Testis (tissue), 3 donors: ENCODE data around the gene CDK13. TPM values are rescaled to one million over a fixed set of nuclear protein-coding genes. Genes with fewer than 3 reads are reported as not detected.

ENCODE experiments used
- DNase-seq: peaks from one replicate; pipeline ENCODE4 v3.0.0-alpha.2; 2019
- H3K27ac ChIP-seq, 2 donors: fragments of 200-600 bp; sonication (generic); one replicate each; pipeline ENCODE4 v1.5.1; 2019
- H3K27me3 ChIP-seq: fragments of 200-600 bp; sonication (generic); one replicate; pipeline ENCODE4 v1.5.1; 2019
- H3K36me3 ChIP-seq: fragments of 200-600 bp; sonication (generic); one replicate; pipeline ENCODE4 v1.5.1; 2017; ENCODE audit warnings: low read depth; ENCODE audit errors: missing control alignments
- H3K4me1 ChIP-seq: fragments of 200-600 bp; sonication (generic); one replicate; pipeline ENCODE4 v1.5.1; 2019
- H3K4me3 ChIP-seq, 2 donors: fragments of 200-600 bp; sonication (generic); one replicate each; pipeline ENCODE4 v1.5.1; 2017 to 2019
- H3K9me3 ChIP-seq: fragments of 200-600 bp; sonication (generic); one replicate; pipeline ENCODE4 v1.5.1; 2017
- CTCF ChIP-seq, 3 experiments: fragments of 450-650 bp in 2 of 3; fragments of 200-600 bp in 1 of 3; sonication (generic) in 1 of 3; IDR thresholded peaks; one replicate each; pipeline ENCODE4 v1.5.1; 2016 to 2019; ENCODE audit warnings: antibody characterized with exemption in 3 of 3, mild to moderate bottlenecking in 2 of 3, moderate library complexity in 1 of 3
- POLR2A ChIP-seq: fragments of 450-650 bp; IDR thresholded peaks from one replicate; pipeline ENCODE4 v1.6.1; 2017; ENCODE audit warnings: antibody characterized with exemption, mild to moderate bottlenecking, moderate library complexity
- WGBS, 2 donors: methylation state at CpG; one replicate each; pipeline ENCODE4 v1.1.5; 2018; 5-methylcytosine and 5-hydroxymethylcytosine counted together
- intact Hi-C: fragments of 100-400 bp; cut with DNase I; formaldehyde crosslinking; loops from one replicate; pipeline ENCODE4 v1.15.1; 2023; ENCODE audit warnings: low total_unique reads
- polyA plus RNA-seq: library from polyadenylated mRNA; stranded (reverse); fragments of 350-450 nt; fragmentation: Illumina TruSeq; extraction: RNeasy Lipid Tissue Mini Kit (QIAGEN cat#74804); gene quantifications from one replicate; pipeline ENCODE4 v1.2.3, GENCODE V29; 2014; ENCODE audit warnings: low read depth, low replicate concordance; ENCODE audit not compliant: insufficient read depth
- total RNA-seq, 2 donors: library from RNA; depleted of rRNA; stranded (reverse); fragments of >200 nt; gene quantifications; one replicate each; pipeline ENCODE4 v1.2.3, GENCODE V29; 2016

CDK13 gene
- total and polyA plus RNA-seq, 3 donors from 2014 or later: 55.1 to 140 (median 134) TPM

- no peaks in the 10 kb centered on the region for H3K9me3 ChIP-seq
- H3K27me3 ChIP-seq: no peaks in the 10 kb centered on the region
- DNase-seq: no peak
- H3K27ac ChIP-seq: no peak overlapping the region
- no peaks in the 10 kb centered on the region for H3K36me3 ChIP-seq
- peaks cover 4% of the 10 kb centered on the region for H3K4me1 ChIP-seq
- 83 to 94% methylated on average over 4 of the region's 4 CpGs for WGBS, 2 donors
- no peak overlapping the region for H3K4me3 ChIP-seq
- intact Hi-C loops: no loop called here
- no peak for TF ChIP-seq POLR2A
- TF ChIP-seq CTCF (IDR thresholded peaks at IDR 0.05): no peak
Measured at GRCh38 chr7:40003597-40003996, 53.5 kb downstream of the CDK13 start.

- H3K36me3 ChIP-seq: no peaks in the 10 kb centered on the region
- peaks cover 4% of the 10 kb centered on the region for H3K4me1 ChIP-seq
- DNase-seq: no peak
- H3K27me3 ChIP-seq: no peaks in the 10 kb centered on the region
- TF ChIP-seq CTCF (IDR thresholded peaks at IDR 0.05): no peak
- intact Hi-C loops: no loop called here
- 38 to 49% methylated on average over 2 of the region's 2 CpGs for WGBS, 2 donors
- no peaks in the 10 kb centered on the region for H3K9me3 ChIP-seq
- H3K27ac ChIP-seq: no peak overlapping the region
- no peak overlapping the region for H3K4me3 ChIP-seq
Measured at GRCh38 chr7:40008223-40008815, 58.3 kb downstream of the CDK13 start.

GRCh38 chr7:40009301-40009700 lies 59.2 kb downstream of the CDK13 start:
- Histone ChIP-seq H3K4me1 (peaks cover 4% of the 10 kb centered on the region), H3K27ac (no peak overlapping the region), H3K36me3 (no peaks in the 10 kb centered on the region), H3K9me3 (no peaks in the 10 kb centered on the region), H3K4me3 (no peak overlapping the region), H3K27me3 (no peaks in the 10 kb centered on the region)
- intact Hi-C loops: no loop called here
- no peak for DNase-seq
- WGBS, 2 donors: 93 to 98% methylated on average over 1 of the region's 1 CpG
- TF ChIP-seq CTCF (IDR thresholded peaks at IDR 0.05): no peak
- no peak for TF ChIP-seq POLR2A

GRCh38 chr7:40014376-40014775 lies 64.3 kb downstream of the CDK13 start:
- 79 to 87% methylated on average over 4 of the region's 4 CpGs for WGBS, 2 donors
- intact Hi-C loops: no loop called here
- Histone ChIP-seq H3K9me3 (no peaks in the 10 kb centered on the region), H3K36me3 (no peaks in the 10 kb centered on the region), H3K27me3 (no peaks in the 10 kb centered on the region), H3K4me1 (no peaks in the 10 kb centered on the region), H3K27ac (no peak overlapping the region), H3K4me3 (no peak overlapping the region)
- TF ChIP-seq POLR2A (no peak), CTCF (IDR thresholded peaks at IDR 0.05) (no peak)
- DNase-seq: no peak

GRCh38 chr7:40015790-40016296 lies 65.8 kb downstream of the CDK13 start:
- Histone ChIP-seq H3K36me3 (no peaks in the 10 kb centered on the region), H3K27me3 (no peaks in the 10 kb centered on the region), H3K9me3 (no peaks in the 10 kb centered on the region), H3K4me1 (no peaks in the 10 kb centered on the region), H3K4me3 (no peak overlapping the region), H3K27ac (no peak overlapping the region)
- WGBS, 2 donors: 34 to 45% methylated on average over 4 of the region's 4 CpGs
- DNase-seq: peak; percentile 49
- intact Hi-C loops: no loop called here
- no peak for TF ChIP-seq CTCF (IDR thresholded peaks at IDR 0.05)
